Transverse colon (tissue), 4 donors: Measurements from ENCODE around the gene CHCHD3.

Experiments used
- CTCF ChIP-seq, 5 experiments: fragments of 200-600 bp in 3 of 5; fragments of 450-650 bp in 2 of 5; sonication (generic) in 3 of 5; IDR thresholded peaks; 1 replicate in 2 of 5; 2 replicates in 3 of 5; pipeline ENCODE4 v1.5.1; 2016 to 2017; ENCODE audit warnings: antibody characterized with exemption in 5 of 5, inconsistent platforms in 3 of 5, mild to moderate bottlenecking in 2 of 5, moderate library complexity in 1 of 5
- EP300 ChIP-seq: sonication (generic); formaldehyde crosslinking; IDR thresholded peaks from one replicate; pipeline ENCODE4 v1.6.1; 2017; ENCODE audit warnings: antibody characterized with exemption, low read depth
- POLR2A ChIP-seq: fragments of 450-650 bp; IDR thresholded peaks from one replicate; pipeline ENCODE4 v1.6.1; 2016; ENCODE audit warnings: antibody characterized with exemption, mild to moderate bottlenecking, moderate library complexity
- POLR2AphosphoS5 ChIP-seq, 3 donors: sonication (generic); formaldehyde crosslinking; IDR thresholded peaks; one replicate each; pipeline ENCODE4 v1.6.1; 2016; ENCODE audit warnings: antibody characterized with exemption in 3 of 3

GRCh38 chr7:132933072-132933458, 148.8 kb downstream of the CHCHD3 start:
- TF ChIP-seq CTCF (IDR thresholded peaks at IDR 0.05), result no peak
- TF ChIP-seq POLR2A, result no peak
- no peak for TF ChIP-seq EP300
- TF ChIP-seq POLR2AphosphoS5 (IDR thresholded peaks at IDR 0.05), result no peak
